Sigmoid colon (tissue), 4 donors: ENCODE data around the gene DICER1.

ENCODE experiments used
- CTCF ChIP-seq, 4 experiments: fragments of 450-650 bp in 3 of 4; fragments of 200-600 bp in 1 of 4; IDR thresholded peaks; one replicate each; pipeline ENCODE4 v1.5.1; 2016 to 2019; ENCODE audit warnings: antibody characterized with exemption in 4 of 4, mild to moderate bottlenecking in 3 of 4, moderate library complexity in 2 of 4
- EP300 ChIP-seq, 4 donors: sonication (generic); formaldehyde crosslinking; IDR thresholded peaks; one replicate each; pipeline ENCODE4 v1.6.1; 2017; ENCODE audit warnings: antibody characterized with exemption in 4 of 4
- POLR2A ChIP-seq, 2 donors: fragments of 450-650 bp; IDR thresholded peaks; one replicate each; pipeline ENCODE4 v1.6.1; 2016; ENCODE audit warnings: antibody characterized with exemption in 2 of 2, mild to moderate bottlenecking in 2 of 2, moderate library complexity in 2 of 2

DNA sequence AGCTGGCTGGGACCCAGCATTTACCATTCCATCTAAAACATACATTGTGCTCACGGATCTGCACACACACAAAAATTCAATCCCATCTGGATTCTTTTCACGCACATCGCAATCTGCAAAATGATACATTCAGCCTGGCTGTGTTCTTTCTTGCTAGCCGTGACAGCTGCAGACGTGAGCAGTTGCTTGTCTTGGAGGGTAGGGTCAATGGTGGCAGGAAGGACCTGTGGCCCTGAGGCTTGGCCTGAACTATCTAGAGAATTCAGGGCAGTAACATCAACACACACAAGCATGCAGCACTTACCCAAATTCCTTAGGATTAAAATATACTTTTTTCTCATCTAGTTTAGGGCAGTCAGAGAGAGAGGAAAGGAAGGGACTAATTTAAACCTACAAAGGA is 72.0 kb downstream of the DICER1 start:
- TF ChIP-seq POLR2A (IDR thresholded peaks at IDR 0.05) (no peak), CTCF (IDR thresholded peaks at IDR 0.05) (no peak), EP300 (IDR thresholded peaks at IDR 0.05) (no peak)
